ENCODE data around the gene STX19.

GRCh38 chr3:93989241-93989640 is 39.2 kb downstream of the STX19 start:
- TF ChIP-seq FOXM1 (CRISPR knock-in tag; IDR thresholded peaks at IDR 0.05) (no peak), ZMAT3 (CRISPR knock-in tag; conservative IDR thresholded peaks at IDR 0.05) (no peak), ETV6 (CRISPR knock-in tag; conservative IDR thresholded peaks at IDR 0.05) (no peak), E2F1 (CRISPR knock-in tag; IDR thresholded peaks at IDR 0.05) (no peak), ATF3 (CRISPR knock-in tag; IDR thresholded peaks at IDR 0.05) (no peak), CTCF (CRISPR knock-in tag; IDR thresholded peaks at IDR 0.05) (no peak), ZNF24 (IDR thresholded peaks at IDR 0.05) (no peak)
- TF ChIP-seq, protein P1, sequence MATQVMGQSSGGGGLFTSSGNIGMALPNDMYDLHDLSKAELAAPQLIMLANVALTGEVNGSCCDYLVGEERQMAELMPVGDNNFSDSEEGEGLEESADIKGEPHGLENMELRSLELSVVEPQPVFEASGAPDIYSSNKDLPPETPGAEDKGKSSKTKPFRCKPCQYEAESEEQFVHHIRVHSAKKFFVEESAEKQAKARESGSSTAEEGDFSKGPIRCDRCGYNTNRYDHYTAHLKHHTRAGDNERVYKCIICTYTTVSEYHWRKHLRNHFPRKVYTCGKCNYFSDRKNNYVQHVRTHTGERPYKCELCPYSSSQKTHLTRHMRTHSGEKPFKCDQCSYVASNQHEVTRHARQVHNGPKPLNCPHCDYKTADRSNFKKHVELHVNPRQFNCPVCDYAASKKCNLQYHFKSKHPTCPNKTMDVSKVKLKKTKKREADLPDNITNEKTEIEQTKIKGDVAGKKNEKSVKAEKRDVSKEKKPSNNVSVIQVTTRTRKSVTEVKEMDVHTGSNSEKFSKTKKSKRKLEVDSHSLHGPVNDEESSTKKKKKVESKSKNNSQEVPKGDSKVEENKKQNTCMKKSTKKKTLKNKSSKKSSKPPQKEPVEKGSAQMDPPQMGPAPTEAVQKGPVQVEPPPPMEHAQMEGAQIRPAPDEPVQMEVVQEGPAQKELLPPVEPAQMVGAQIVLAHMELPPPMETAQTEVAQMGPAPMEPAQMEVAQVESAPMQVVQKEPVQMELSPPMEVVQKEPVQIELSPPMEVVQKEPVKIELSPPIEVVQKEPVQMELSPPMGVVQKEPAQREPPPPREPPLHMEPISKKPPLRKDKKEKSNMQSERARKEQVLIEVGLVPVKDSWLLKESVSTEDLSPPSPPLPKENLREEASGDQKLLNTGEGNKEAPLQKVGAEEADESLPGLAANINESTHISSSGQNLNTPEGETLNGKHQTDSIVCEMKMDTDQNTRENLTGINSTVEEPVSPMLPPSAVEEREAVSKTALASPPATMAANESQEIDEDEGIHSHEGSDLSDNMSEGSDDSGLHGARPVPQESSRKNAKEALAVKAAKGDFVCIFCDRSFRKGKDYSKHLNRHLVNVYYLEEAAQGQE (IDR thresholded peaks at IDR 0.05; ENCODE audit: borderline replicate concordance in 1 of 2, low read depth in 1 of 2, low read length in 2 of 2), result no peak
- TF ChIP-seq, protein P2, sequence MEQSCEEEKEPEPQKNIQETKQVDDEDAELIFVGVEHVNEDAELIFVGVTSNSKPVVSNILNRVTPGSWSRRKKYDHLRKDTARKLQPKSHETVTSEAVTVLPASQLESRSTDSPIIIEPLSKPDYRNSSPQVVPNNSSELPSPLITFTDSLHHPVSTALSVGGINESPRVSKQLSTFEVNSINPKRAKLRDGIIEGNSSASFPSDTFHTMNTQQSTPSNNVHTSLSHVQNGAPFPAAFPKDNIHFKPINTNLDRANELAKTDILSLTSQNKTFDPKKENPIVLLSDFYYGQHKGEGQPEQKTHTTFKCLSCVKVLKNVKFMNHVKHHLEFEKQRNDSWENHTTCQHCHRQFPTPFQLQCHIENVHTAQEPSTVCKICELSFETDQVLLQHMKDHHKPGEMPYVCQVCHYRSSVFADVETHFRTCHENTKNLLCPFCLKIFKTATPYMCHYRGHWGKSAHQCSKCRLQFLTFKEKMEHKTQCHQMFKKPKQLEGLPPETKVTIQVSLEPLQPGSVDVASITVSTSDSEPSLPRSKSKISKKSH (CRISPR knock-in tag; IDR thresholded peaks at IDR 0.05; ENCODE audit: borderline replicate concordance), result no peak
